ENCODE data around the gene ABCG5. TPM values are rescaled to one million over a fixed set of nuclear protein-coding genes. Genes with fewer than 3 reads are reported as not detected.

ABCG5 gene
- total RNA-seq, 1 donor from 2014 or later, result not detected

DNA sequence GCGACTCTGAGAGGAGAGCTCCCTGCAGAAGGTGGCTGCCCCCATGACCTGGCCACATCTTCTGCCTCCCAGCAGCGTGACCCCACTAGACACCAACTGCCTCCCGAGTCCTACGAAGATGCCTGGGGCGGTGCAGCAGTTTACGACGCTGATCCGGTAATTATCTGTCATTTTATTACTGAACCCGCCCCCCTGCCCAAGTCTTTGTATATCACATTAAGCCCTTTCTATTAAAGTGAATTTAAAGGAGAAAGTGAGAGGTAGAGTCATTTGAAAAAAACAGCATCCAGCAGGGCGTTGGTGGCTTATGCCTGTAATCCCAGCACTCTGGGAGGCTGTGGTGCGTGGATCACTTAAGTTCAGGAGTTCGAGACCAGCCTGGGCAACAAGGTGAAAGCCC, 33.5 kb upstream of the ABCG5 start:
- no peak for TF ChIP-seq CTCF (IDR thresholded peaks at IDR 0.05; ENCODE audit: partially characterized antibody, unreplicated experiment)
- Mint-ChIP-seq H3K4me1 (ENCODE audit: low read depth, unreplicated experiment) (no peaks in the 10 kb centered on the region), H3K36me3 (ENCODE audit: unreplicated experiment) (no peaks in the 10 kb centered on the region), H3K27ac (ENCODE audit: unreplicated experiment) (no peak overlapping the region), H3K9me3 (ENCODE audit: unreplicated experiment) (no peaks in the 10 kb centered on the region), H3K27me3 (ENCODE audit: unreplicated experiment) (peaks cover 4% of the 10 kb centered on the region), H3K4me3 (ENCODE audit: unreplicated experiment) (no peak overlapping the region)
- DNase-seq, result no peak

DNA sequence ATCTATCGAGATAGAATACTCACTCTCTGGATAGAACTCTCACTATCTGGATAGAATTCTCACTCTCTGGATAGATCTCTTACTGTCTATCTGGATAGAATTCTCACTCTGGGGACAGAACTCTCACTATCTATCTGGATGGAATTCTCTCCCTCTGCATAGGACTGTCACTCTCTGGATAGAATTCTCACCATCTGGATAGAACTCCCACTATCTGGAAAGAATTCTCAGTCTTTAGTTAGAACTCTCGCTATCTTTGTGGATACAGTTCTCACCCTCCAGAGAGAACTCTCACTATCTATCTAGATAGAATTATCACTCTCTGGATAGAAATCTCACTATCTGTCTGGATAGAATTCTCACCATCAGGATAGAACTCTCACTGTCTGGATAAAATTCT, 16.7 kb upstream of the ABCG5 start:
- no peak overlapping the region for H3K27ac Mint-ChIP-seq (ENCODE audit: unreplicated experiment)
- no peak overlapping the region for H3K4me3 Mint-ChIP-seq (ENCODE audit: unreplicated experiment)
- no peaks in the 10 kb centered on the region for H3K36me3 Mint-ChIP-seq (ENCODE audit: unreplicated experiment)
- no peaks in the 10 kb centered on the region for H3K27me3 Mint-ChIP-seq (ENCODE audit: unreplicated experiment)
- H3K9me3 Mint-ChIP-seq (ENCODE audit: unreplicated experiment), result no peaks in the 10 kb centered on the region
- DNase-seq, result no peak
- TF ChIP-seq CTCF (IDR thresholded peaks at IDR 0.05; ENCODE audit: partially characterized antibody, unreplicated experiment), result no peak
- H3K4me1 Mint-ChIP-seq (ENCODE audit: low read depth, unreplicated experiment), result no peaks in the 10 kb centered on the region

- DNase-seq, result no peak
- Mint-ChIP-seq H3K4me3 (ENCODE audit: unreplicated experiment) (no peak overlapping the region), H3K9me3 (ENCODE audit: unreplicated experiment) (no peaks in the 10 kb centered on the region), H3K27ac (ENCODE audit: unreplicated experiment) (no peak overlapping the region), H3K36me3 (ENCODE audit: unreplicated experiment) (no peaks in the 10 kb centered on the region), H3K27me3 (ENCODE audit: unreplicated experiment) (no peaks in the 10 kb centered on the region), H3K4me1 (ENCODE audit: low read depth, unreplicated experiment) (no peaks in the 10 kb centered on the region)
- TF ChIP-seq CTCF (IDR thresholded peaks at IDR 0.05; ENCODE audit: partially characterized antibody, unreplicated experiment), result no peak
These were observed 16.0 kb upstream of the ABCG5 start for GRCh38 chr2:43854671-43855070.

GRCh38 chr2:43853141-43854081, 14.8 kb upstream of the ABCG5 start:
- Mint-ChIP-seq H3K9me3 (ENCODE audit: unreplicated experiment) (no peaks in the 10 kb centered on the region), H3K4me1 (ENCODE audit: low read depth, unreplicated experiment) (no peaks in the 10 kb centered on the region), H3K36me3 (ENCODE audit: unreplicated experiment) (no peaks in the 10 kb centered on the region), H3K27me3 (ENCODE audit: unreplicated experiment) (peaks cover 2% of the 10 kb centered on the region), H3K4me3 (ENCODE audit: unreplicated experiment) (no peak overlapping the region), H3K27ac (ENCODE audit: unreplicated experiment) (no peak overlapping the region)
- no peak for TF ChIP-seq CTCF (IDR thresholded peaks at IDR 0.05; ENCODE audit: partially characterized antibody, unreplicated experiment)
- DNase-seq, result no peak

GRCh38 chr2:43852196-43852730, 13.6 kb upstream of the ABCG5 start:
- no peak overlapping the region for H3K27ac Mint-ChIP-seq (ENCODE audit: unreplicated experiment)
- peaks cover 2% of the 10 kb centered on the region for H3K27me3 Mint-ChIP-seq (ENCODE audit: unreplicated experiment)
- H3K36me3 Mint-ChIP-seq (ENCODE audit: unreplicated experiment), result no peaks in the 10 kb centered on the region
- no peak overlapping the region for H3K4me3 Mint-ChIP-seq (ENCODE audit: unreplicated experiment)
- no peak for DNase-seq
- no peaks in the 10 kb centered on the region for H3K4me1 Mint-ChIP-seq (ENCODE audit: low read depth, unreplicated experiment)
- no peak for TF ChIP-seq CTCF (IDR thresholded peaks at IDR 0.05; ENCODE audit: partially characterized antibody, unreplicated experiment)
- no peaks in the 10 kb centered on the region for H3K9me3 Mint-ChIP-seq (ENCODE audit: unreplicated experiment)

All from glutamatergic neuron (in vitro differentiated cells).